ENCODE measurements around the gene SH3PXD2B.

DNA sequence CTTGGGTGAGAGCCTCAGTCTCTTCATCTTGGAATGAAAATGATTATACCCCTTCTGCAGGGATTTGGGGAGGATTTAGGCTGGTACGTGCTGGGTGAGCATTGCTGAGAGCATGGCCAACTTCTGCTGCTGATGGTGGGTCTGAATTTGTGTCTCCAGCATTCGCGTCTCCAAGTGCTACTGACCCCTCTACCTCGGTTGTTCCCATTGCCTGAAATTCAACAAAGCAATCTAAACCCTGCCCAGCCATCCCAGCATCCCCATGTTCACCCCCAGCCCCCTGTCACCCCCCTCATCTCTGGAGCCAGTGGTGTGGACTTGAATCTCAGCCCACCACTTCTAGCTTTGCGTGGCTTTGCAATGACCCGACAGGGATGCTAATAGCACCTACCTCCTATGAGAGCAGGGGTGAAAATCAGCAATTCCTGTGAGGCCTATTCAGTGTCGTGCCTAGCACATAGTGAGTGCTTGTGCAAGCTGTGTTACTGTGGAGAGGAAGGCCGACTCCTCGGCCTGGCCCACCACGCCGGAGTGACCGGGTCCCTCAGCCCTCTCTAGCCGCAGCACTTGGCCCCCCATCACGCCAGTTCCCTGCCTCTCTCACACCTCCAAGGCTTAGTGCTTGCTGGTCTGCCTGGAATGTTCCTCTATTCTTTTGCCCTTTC lies 43.4 kb upstream of the SH3PXD2B start:
- TF ChIP-seq CTCF (IDR thresholded peaks at IDR 0.05): no peak
- no peak for TF ChIP-seq POLR2A (IDR thresholded peaks at IDR 0.05)
- TF ChIP-seq POLR2AphosphoS5 (IDR thresholded peaks at IDR 0.05): no peak
